ENCODE results near the gene ZNF205.

The ZNF205 gene

DNA sequence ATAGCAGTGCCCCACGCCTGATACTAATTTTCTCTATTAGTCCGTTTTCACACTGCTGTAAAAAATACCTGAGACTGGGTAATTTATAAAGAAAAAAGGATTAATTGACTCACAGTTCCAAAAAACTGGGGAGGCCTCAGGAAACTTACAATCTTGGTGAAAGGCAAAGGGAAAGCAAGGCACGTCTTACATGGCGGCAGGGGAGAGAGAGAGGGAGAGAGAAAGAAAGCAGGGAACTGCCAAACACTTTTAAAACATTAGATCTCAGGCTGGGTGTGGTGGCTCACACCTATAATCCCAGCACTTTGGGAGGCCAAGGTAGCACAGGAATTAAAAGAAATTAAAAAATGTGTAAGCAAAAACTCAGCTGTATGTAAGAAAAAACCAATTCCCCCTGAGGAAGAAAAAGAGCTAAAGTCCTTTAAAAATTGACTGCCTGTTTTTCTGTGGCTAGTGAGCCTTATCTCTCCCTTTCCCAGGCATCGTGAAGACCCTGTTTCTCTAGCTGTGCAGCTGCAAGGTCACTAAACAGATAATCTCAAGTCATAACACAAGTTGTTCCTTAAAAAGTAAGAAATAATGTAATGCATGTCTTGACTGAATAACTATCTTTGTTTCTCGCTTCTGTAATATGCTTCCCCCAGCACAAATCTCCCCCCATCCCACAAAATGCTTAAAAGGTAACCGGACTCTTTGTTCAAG, 27.3 kb upstream of the ZNF205 start:
- DNase-seq (ENCODE audit: low read depth, low spot score), result no peak

DNA sequence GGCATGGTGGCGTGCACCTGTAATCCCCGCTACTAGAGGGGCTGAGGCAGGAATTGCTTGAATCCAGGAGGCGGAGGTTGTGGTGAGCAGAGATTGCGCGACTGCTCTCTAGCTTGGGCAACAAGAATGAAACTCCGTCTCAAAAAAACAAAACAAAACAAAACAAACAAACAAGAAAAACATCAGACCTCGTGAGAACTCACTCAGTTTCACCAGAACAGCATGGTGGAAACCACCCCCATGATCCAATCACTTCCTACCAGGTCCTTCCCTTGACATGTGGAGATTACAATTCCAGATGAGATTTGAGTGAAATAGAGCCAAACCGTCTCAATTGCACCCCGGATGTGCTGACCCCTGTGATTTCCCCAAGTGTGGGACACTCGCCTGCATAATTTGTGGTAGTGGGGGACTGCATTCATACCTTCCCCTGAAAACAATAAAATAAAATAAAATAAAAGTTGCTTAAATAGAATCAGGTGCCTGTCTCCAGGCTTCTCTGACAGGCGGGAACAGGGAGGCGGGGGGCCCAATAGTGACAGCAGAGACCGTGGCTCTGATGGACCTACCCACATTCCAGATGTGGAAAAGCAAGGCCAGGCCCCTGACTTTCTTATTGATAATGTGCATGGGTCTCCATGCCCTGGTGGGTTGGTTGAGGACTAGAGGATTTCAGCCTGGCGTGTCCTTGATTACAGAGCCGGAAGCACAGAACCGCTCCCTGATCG, 26.4 kb upstream of the ZNF205 start:
- no peak for DNase-seq (ENCODE audit: low read depth, low spot score)

DNA sequence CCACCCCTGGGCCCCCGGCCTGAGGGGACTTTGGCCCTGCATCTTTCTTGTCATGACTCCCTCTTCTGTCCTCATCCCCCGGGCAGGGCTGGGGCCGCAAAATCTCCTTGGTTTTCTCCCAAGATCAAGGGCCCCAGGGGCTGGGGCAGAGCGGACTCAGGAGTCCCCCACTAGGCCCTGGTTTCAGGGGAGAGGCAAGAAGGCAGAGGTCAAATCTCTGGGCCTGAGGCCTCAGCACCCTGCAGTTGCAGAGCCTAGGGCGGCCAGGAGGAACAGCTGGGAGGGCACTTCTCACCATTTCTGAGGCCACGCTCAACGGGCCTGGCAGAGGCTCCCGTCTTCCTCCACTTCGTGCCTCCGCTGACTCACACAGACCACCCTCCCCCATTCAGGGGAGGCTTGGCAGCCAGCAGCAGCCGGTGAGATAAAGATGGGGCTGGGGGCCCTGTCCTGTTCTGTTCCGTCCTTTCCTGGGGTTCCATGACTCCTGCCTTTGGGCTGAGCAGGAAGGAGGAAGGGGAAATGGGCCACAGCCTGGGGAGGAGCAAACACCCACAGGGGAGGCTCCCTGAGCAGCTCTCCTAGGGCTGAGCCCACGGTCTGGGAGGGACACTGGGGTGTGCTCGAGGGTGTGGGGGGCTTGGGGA, 25.7 kb upstream of the ZNF205 start:
- no peak for DNase-seq (ENCODE audit: low read depth, low spot score)

DNA sequence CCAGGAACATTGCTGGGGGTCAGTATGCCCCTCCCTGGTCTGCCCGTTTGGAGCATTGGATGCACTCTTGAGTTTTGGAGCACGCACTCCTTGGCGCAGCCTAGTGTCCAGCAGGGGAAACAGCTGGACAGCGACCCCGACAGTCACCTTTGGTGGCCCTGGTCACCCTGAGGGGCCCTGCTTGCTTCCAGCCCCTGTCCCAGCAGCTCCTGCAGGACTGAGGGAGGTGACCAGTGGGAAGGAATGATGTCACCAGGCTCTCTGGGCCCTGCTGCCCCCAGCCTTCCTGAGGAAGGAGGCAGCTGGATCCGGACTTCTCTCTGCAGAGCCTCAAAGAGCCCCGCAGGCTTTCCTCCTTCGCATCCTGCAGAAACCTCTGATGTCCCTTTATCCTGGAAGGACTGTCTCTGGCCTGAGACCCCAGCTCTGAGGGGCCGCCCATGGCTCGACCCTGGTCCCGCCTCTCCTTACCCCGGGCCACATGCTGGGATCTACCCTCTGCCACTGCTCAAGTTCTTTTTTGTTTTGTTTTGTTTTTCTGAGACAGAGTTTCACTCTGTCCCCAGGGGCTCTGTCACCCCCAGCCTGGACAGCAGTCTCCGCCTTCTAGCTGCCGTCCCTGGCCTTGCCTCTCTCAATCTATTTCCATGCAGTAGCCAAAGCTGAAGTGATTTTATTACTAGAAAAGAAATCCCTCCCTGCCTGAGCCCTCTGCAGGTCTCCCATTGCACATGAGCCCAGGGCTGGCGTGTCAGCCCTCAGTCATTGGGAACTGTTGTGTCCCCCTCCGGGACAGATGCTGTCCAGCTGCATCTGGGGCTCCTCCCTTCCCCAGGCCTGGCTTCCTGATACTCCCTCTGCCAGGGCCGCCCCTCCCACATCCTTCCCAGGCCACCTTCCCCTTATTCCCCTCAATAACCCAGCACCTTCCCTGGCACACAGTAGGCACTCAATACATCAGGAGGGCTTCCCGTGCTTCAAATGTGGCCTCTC, 24.8 kb upstream of the ZNF205 start:
- DNase-seq (ENCODE audit: low read depth, low spot score), result no peak

DNA sequence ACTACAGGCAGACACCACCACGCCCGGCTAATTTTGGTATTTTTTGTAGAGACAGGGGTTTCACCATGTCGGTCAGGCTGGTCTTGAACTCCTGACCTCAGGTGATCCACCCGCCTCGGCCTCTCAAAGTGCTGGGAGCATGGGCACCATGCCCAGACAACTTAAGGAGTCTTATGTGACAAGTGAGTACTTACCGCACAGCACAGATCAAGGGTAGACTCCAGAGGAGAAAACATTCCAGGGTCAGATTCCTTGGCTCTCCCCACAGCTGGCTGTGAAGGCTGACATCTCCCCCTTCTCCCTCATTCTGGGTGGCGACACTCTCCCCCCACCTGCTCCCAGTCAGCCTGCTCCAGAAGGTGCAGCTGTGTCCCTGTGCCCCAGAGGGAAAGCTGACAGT, 23.9 kb upstream of the ZNF205 start:
- DNase-seq (ENCODE audit: low read depth, low spot score), result no peak

DNA sequence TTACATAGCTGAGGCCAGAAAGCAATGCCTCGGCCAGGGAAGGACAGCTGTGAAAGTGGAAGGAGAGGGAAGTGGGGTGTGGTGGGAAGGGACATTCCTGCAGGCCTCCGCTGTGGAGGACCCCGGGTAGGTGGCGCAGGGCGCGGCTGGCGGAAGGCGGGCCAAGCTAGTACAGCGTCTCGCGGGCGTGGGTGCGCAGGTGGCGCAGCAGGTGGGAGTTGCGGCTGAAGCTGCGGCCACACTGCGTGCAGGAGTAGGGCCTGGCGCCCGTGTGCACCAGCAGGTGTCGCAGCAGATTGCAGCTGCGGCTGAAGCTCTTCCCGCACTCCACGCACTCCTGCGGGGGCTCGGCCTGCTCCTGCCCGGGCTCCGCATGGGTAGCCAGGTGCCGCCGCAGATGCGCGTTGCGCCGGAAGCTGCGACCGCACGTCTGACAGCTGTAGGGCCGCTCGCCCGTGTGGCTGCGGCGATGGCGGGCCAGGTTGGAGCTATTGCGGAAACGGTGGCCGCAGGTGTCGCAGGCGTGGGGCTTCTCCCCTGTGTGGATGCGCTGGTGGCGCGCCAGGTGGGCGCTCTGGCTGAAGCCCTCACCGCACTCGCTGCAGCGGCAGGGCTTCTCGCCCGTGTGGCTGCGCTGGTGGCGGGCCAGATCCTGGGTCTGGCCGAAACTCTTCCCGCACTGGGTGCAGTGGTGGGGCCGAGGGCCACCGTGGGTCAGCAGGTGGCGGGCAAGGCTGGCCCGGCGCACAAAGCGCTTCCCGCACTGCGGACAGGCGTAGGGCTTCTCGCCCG, 23.3 kb upstream of the ZNF205 start:
- no peak for DNase-seq (ENCODE audit: low read depth, low spot score)

DNA sequence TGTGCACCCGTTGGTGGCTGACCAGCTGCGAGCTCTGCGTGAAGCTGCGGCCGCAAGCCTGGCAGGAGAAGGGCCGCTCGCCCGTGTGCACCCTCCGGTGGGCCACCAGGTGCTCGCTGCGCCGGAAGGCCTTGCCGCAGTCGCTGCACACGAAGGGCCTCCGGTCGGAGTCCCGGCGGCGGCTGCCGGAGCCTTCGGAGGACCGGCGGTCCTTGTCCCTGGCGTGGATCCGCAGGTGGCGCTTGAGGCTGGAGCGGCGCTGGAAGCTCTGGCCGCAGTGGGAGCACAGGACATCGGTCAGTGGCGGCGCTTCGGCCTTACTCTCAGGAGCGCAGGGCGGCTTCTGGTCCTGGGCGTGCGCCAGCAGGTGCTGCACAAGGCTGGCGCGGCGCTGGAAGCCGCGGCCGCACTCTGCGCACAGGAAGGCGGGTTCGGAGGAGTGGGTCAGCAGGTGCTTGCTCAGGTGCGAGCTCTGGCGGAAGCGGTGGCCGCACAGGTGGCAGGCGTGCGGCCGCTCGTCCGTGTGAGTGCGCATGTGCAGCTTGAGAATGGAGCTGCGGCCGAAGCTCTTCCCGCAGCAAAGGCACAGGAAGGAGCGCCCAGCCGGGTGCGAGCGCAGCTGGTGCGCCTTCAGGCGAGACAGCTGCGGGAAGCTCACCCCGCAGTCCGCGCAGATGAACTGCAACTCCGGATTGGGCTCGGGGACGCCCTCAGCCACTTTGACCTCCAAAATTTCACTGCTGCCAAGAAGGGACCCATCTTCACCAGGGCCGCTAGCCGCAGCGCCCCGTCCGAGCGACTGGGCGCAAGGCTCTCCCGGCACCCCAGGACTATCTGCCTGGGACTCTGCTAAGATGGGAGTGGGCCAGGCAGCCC, 22.4 kb upstream of the ZNF205 start:
- no peak for DNase-seq (ENCODE audit: low read depth, low spot score)

DNA sequence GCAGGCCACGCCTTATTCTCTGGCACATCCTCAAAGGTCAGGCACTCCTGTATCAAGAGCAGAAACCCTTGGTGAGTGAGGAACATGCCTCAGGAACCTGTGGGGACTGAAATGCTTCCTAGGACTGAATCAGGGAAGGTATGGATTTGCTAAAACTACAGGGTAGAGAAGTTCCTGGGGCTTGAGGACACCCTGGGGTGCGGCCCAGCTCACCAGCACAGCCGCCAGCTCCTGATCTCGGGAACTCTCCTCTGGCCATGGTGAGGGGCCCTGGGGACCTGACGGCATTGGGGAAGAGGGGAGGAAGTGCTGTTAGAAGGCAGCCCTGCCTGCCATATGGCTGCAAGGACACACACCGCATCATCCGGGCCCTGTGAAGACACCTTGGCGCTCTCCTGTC, 20.8 kb upstream of the ZNF205 start:
- DNase-seq (ENCODE audit: low read depth, low spot score), result no peak

DNA sequence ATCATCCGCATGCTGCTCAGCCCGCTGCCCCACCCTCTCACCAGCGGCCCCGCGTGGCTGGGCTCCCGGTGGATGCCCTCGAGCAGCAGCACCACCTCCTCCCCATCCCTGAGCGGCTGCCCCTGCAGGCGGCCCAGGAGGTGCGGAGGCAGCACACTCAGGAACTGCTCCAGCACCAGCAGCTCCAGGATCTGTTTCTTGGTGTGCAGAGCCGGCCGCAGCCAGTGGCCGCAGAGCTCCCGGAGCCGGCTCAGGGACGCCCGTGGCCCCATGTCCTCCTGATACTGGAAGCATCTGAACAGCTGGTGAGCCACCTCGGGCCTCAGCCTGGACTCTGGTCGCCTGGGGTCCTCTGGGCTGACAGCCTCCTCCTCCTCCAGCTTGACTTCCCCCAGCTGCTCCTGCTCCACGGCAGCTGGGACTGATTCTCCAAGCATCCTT, 19.9 kb upstream of the ZNF205 start:
- DNase-seq (ENCODE audit: low read depth, low spot score), result no peak

DNA sequence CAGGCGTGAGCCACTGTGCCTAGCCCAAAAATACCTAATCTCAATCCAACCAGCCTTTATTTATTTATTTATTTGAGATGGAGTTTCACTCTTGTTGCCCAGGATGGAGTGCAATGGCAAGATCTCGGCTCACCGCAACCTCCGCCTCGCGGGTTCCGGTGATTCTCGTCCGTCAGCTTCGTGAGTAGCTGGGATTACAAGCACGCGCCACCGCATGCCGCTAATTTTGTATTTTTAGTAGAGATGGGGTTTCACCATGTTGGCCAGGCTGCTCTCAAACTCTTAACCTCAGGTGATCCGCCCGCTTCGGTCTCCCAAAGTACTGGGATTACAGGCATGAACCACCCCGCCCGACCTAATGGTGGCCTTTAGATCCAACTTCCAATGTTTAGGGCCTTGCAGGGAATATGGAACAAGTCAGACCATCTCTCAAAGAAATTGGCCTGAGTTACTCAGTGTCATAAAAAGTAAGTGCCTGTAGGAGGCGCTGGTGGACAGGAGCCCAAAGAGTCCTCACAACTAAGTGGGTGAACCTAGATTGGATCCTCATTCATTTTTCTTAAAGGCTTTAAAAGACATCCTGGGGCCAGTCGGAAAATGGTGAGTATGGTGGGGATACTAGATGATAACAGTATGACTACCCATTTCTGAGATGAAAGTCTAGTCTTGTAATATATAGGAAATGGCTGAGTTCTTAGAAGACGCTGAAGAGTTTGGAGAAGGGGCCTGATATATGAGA, 17.9 kb upstream of the ZNF205 start:
- no peak for DNase-seq (ENCODE audit: low read depth, low spot score)

DNA sequence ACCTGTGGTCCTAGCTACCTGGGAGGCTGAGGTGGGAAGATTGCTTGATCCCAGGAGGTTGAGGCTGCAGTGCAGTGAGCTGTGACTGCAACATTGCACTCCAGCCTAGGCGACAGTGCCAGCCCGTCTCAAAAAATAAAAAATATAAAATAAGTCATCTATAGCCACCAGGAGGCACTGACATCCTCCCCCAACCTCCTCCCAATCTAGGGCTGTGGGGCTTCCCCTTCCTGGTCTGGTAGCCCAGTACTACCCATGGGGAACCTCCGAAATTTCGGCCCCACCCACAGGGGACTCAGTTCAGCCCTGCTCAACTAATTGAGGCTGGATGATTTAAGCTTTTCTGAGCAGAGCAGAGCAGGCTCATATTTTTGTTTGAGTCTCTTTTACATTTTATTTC, 16.5 kb upstream of the ZNF205 start:
- no peak for DNase-seq (ENCODE audit: low read depth, low spot score)

DNA sequence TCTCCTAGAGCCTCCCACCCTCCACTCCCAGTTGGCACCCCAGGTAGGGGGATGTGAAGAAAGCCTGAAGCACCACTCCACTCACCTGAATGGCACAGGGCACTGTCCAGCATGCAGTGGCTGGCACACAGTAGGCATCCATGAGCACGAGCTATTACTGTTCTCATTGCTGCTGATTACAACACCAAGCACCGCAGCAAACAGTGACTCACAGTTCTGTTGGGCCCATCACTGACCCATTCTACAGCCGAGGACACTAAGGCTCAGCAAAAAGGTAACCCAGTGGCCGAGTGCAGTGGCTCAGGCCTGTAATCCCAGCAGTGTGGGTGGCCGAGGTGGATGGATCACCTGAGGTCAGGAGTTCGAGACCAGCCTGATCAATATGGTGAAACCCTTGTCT, 16.0 kb upstream of the ZNF205 start:
- no peak for DNase-seq (ENCODE audit: low read depth, low spot score)

DNA sequence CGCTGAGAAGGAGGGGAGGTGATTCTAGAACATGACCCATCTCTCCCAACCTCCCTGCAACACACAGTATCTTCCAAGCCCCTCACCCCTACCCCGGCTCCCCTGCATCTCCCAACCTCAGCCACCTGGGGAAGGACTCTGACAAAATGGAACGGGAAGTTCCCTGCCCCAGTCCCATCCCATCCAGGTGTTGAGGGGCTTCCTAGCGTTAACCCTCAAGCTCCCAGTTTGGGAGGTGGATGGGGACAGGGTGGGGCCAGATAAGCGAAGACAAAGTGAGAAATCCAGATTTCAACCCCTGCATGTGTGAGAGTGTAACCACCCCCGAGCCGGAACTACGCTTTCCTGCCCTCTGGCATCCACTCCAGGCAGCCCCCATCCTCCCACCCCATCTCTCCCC, 15.1 kb upstream of the ZNF205 start:
- no peak for DNase-seq (ENCODE audit: low read depth, low spot score)

DNA sequence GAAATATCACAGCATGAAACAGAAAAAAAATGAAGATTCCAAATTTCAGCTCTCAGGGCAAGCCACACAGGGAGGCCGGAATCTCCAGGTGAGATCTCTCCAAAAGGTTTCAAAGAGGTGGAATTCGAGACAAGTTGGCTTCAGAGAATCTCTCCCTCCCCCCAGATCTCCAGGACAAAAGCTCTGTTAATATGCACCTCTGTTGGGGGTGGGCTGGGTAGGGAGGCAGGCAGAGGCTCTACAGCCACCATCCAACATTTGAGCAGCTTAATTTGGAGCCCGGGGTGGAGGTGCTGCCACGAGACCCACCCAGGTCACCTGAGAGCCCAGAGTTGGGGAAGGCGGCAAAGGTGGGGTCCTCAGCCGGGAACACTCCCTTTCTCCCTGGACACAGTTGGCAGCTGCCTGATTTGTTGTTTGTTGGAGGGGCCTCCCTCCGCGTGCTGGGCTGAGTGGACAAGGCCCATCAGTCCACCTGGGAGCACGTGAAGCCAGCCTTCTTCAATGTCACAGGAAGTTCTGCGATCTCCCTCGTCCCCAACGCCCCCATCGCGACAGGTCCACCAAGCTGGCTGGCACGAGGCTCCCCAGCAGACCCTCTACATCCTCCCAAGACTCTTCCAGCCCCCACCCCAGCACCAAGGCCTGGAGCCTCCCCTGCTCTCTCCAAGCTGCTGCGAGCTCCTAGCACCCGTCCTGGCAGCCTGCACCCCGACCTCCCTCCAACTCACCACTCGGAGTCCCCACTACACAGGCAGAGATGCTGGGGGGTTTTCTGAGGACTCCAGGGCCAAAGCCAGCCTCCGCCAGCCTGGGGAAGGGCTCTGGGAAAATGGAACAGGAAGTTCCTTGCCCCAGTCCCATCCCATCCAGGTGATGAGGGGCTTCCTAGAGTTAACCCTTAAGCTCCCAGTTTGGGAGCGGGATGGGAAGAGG, 13.7 kb upstream of the ZNF205 start, which contains the start of gene ZSCAN10:
TSS of gene ZSCAN10 (minus strand) at position 836 of the 936 bp plus-strand sequence. CDS start 6,357 bp downstream, outside the sequence.
- no peak for DNase-seq (ENCODE audit: low read depth, low spot score)

DNA sequence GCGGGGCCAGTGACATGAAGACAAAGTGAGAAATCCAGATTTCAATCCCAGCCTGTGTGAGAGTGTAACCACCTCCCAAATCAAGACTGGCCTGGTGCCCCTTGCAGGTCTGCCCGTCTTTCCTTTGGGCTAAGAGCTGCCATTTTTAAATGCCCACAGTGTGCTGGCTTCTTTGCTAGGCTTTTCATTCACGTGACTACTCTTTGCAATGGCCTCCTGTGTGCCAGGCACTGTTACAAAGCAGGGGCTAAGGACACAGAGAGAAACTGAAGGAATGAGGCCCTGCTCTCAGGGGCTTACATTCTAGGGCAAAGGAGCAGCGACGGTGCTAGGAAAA, 13.0 kb upstream of the ZNF205 start:
- DNase-seq (ENCODE audit: low read depth, low spot score), result no peak

DNA sequence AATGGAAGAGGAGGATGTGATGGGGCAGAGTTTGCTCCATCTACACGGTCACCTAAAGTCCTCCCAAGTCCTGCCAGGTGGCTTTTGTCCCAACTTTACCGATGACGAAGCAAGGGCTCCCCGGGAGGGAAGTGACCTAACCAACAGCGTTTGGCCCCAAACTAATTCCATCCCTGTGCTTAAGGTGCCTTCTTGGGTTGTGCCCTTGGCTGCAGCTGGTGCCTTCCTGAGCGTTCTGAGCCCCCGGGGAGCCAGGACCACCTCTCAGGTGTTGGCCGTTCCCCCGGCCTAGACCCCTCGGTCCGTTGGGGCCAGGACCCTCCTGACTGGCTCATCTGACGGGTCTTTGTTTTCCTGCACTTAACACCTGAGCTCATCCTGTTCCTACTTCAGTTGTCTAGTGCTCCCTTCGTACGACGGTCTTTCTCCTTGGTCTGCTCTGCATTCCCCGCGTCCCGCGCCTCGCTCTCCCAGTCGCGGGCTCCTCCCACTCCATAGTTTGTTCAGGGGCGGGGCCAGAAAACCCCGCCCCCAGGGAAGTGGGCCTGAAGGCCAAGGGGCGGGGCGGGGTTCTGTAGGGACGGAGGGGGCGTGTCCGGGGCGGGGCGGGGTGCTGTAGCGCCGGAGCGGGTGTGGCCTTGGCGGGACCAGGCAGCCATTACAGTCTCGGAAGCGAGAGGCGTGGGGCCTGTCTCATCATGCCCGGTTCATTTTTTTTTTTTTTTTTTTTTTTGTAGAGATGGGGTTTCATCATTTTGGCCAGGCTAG, 12.5 kb upstream of the ZNF205 start:
- peak; percentile 85 for DNase-seq (ENCODE audit: low read depth, low spot score)
